GM18519 (cell line): ENCODE data around the gene SDR39U1.

Experiments
- ATAC-seq: cut with Tn5 transposase; IDR thresholded peaks from one replicate; pipeline ENCODE4 v1.9.1; 2021; ENCODE audit warnings: mild to moderate bottlenecking, moderate library complexity; ENCODE audit not compliant: unreplicated experiment, low FRiP score

SDR39U1 gene

DNA sequence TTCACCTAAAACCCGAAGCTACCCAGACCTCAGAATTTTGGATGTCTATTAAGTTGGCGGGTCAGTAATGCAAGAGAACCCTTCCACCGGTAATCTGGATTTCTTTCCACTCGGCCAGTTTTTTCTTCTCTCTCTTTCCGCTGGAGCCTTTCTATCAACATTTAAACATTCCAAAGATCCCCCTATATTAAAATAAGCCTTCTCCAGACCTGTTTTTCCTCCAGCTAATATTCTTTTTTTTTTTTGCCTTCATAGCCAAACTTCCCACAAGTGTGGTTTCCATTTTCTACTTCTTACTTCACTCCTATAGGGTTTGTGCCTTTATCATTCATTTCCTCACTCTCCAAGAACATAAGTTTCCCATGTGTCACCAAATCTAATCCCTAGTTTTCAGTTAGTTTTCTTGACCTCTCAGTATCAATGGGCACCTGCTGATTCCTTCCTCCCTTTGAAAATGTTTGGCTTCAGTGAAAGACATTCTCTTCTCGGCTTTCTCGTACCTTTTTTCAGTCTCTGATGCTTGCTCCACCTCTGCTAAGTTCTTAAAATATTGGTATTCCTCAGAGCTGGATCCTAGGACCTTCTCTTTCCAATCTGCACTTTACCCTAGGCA is 583 bp upstream of the SDR39U1 start:
- ATAC-seq = no peak

DNA sequence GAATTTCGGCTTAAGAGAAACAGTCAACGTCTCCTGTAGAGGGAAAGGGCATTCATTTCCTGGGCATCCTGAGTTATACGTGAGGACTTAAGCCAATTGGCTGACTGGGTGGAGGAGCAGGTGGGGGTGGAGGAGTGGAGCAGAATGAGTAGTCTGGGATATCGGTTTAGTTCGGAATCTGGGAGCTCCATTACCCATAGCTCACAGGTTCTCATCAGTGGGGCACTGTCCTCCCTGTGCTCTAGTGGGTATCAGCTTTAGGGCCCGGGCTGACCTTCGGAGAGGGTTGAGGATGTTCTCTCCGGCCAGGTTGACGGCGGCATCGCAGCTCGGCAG is 704 bp downstream of the SDR39U1 start:
- ATAC-seq = no peak

DNA sequence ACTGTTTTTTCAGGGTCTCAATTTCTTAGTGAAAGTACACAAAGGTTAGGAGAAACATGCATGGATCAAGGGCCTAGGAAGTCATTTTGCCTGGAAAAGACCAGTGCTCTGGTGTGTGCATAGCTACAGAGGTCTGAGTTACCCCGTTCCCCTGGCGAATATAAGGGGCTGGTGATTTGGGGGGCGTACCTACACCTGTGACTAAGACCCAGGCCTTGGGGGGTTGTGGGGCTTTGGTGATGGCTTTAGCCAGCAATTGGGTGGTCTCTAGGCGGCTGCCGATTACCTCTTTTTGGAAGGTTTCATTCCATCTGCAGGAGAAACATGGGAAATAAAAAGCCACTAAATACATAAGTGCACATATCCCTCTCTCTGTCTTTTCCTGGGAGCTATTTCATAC is 1.1 kb downstream of the SDR39U1 start:
- no peak for ATAC-seq

DNA sequence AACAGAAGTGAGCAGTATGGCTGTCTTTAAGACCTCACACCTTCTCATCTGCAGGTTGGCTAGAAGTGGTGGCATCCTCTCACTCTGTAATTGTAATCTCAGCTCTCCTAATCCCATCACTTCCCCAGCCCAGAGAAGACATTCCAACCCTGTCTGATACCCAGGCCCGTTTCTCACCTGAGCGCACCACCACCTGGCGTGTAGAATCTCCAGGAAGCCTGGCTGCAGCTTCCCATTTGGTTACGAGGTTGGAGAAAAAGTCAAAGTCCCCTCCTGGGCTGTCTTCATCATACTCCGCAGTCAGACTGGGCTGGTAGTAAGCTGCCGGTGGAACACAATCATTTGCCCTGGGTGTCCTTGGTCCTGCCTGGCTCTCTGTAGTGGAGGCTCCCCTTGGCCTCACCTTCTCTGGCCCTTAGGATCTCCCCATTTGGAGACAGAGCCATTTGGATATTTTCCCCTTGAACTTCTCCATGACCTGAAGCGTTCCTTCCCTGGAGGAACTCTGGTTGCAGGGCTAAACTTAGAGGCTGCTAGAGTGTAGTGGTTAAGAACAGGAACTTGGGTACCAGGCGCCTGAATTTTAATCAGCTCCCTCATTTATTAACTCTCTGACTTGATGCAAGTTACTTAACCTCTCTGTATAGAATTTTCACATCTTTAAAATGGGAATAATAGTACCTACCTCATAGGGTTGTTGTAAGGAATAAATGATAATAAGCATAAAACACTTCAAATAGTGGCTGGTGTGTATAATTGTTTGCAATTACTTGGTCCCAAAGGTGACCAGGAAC is 1.8 kb downstream of the SDR39U1 start:
- ATAC-seq = no peak

DNA sequence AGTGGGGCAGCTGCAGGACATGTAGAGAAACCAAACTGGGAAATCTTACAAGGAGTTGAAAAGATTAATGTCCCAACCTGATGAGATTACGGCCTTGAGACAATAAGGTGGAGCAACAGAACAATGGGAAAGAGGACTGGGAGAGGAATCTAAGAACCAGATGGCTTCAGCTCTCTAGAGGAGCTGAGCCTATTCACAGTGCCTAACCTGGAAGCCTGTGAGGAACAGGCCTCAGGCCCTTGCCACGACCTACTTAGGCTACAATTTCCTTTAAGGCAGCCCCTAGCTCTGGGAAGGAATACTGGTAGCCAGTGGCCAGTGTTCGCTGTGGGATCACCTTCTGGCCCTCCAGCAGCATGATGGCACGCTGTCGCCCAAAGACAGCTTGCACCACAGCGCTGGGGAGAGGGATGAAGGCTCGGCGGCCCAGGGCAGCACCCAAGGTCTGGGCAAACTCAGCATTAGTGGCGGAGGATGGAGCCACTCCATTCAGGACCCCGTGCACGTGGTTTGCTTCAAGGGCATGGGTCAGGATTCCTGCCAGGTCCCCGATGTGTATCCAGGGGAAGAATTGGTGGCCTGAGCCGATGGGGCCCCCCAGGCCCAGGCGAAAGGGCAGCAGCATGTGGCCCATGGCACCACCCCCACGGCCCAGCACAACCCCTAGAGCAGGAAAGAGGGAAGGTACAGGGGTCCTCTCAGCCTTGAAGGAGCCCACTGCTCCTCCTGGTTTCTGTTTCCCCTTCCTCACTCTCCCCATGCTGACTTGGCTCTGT is 2.6 kb downstream of the SDR39U1 start:
- ATAC-seq = no peak

GRCh38 chr14:24439257-24439656 is 3.3 kb downstream of the SDR39U1 start:
- ATAC-seq = no peak

DNA sequence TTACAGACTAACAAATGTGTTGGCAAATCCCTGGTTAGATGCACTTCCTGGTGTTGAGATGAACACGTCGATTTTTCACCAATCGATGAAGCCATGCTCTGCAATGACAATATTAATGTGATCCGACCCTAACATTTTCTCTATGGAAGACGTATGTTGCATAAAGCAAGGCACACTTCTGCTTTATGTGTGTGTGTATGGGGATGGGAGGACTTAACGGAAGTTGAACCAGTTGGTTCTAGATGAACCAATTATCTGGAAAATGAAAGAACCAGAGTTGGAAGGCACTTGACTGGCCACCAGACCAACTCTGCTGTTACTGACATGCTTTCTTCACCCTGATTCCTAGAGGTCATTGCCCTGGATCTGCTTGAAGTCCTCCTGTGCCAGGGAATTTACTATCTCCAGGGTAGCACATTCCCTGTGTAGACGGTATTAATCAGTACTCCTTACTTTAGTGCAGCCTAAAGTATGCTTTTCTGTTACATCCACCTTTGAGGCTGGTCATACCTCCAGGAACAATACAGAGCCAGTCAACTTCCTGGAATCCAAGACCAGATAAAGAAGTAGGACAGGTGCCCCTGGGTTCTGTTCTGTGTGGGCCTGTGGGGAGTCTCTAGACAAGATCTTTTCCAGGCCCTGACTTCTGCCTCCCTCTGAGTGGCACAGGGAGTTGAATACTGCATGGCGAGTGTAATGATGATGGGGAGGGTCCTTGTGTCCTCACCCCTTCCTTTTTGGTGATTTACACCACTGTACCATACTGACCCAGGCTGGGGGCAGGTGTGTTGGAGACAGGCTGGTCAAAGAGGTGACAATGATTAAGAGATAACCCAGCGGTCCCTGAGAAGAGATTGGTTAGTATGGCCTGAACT is 4.1 kb downstream of the SDR39U1 start:
- ATAC-seq = no peak

- no peak for ATAC-seq
These were observed 4.9 kb downstream of the SDR39U1 start for GRCh38 chr14:24437736-24438067.

- no peak for ATAC-seq
These were observed 5.4 kb downstream of the SDR39U1 start for GRCh38 chr14:24437020-24437735.

- no peak for ATAC-seq
These were observed 6.1 kb downstream of the SDR39U1 start for GRCh38 chr14:24436355-24437019.

- ATAC-seq = no peak
These were observed 6.6 kb downstream of the SDR39U1 start for GRCh38 chr14:24435998-24436354.

GRCh38 chr14:24435192-24435810 is 7.3 kb downstream of the SDR39U1 start:
- ATAC-seq = no peak

GRCh38 chr14:24434676-24435075 is 7.9 kb downstream of the SDR39U1 start:
- no peak for ATAC-seq

GRCh38 chr14:24434036-24434435 is 8.5 kb downstream of the SDR39U1 start:
- ATAC-seq = no peak

GRCh38 chr14:24432259-24433131 is 10.1 kb downstream of the SDR39U1 start:
- no peak for ATAC-seq

GRCh38 chr14:24431569-24432258 is 10.9 kb downstream of the SDR39U1 start:
- peak; percentile 52 for ATAC-seq

DNA sequence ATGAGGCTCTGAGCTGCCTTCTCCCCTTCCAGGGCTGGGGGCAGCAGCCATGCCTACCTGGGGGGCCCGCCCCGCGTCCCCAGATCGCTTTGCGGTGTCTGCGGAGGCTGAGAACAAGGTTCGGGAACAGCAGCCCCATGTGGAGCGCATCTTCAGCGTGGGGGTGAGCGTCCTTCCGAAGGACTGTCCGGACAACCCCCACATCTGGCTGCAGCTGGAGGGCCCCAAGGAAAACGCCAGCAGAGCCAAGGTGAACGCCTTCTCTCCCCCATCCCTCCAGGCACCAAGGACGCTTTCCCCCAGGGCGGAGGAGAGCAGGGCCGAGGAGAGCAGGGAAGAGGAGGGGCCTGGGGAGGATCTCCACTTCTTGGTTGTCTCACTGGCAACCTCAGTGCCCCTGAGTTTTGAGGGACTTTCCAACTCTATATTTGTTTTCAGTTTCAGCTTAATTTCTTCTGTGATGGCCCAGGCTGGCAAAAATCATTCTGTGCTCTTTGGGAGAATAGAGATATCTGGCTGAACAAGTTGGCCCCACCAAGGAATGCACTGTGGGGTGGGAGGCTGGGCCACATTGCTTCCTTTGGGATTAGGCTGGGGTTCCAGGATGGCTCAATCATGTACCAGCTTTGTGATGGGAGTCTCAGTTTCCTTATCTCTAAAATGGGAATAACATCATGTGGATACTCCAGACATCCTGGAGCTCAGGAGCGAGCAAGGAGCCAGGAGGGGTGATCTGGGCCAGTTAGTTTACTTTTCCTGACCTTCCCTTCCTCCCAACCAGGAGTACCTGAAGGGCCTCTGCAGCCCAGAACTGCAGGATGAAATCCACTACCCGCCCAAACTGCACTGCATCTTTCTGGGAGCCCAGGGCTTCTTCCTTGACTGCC is 11.7 kb downstream of the SDR39U1 start:
- no peak for ATAC-seq
